CD4-positive, alpha-beta T cell treated with Interleukin-4 for 4 hours (primary cell): ENCODE measurements around the gene SLC25A42.

Source experiments
- DNase-seq: peaks from one replicate; pipeline ENCODE4 v3.0.0-alpha.2; 2020

The SLC25A42 gene

GRCh38 chr19:19051478-19052213 lies 12.1 kb upstream of the SLC25A42 start:
- DNase-seq = no peak

GRCh38 chr19:19052921-19053320 lies 10.9 kb upstream of the SLC25A42 start:
- no peak for DNase-seq

GRCh38 chr19:19053508-19054314 lies 10.1 kb upstream of the SLC25A42 start:
- peak; percentile 46 for DNase-seq

- no peak for DNase-seq
Observed at GRCh38 chr19:19054315-19054938, 9.4 kb upstream of the SLC25A42 start.

GRCh38 chr19:19054939-19055440 lies 8.8 kb upstream of the SLC25A42 start:
- no peak for DNase-seq

- DNase-seq = no peak
Observed at GRCh38 chr19:19055701-19056100, 8.1 kb upstream of the SLC25A42 start.

GRCh38 chr19:19056636-19057275 lies 7.0 kb upstream of the SLC25A42 start:
- DNase-seq = no peak

- DNase-seq = no peak
Observed at GRCh38 chr19:19057317-19057716, 6.5 kb upstream of the SLC25A42 start.

GRCh38 chr19:19057720-19058119 lies 6.1 kb upstream of the SLC25A42 start:
- DNase-seq = no peak

GRCh38 chr19:19059018-19059836 lies 4.6 kb upstream of the SLC25A42 start:
- no peak for DNase-seq

- DNase-seq = no peak
Observed at GRCh38 chr19:19059837-19060611, 3.8 kb upstream of the SLC25A42 start.

- no peak for DNase-seq
Observed at GRCh38 chr19:19061506-19061905, 2.3 kb upstream of the SLC25A42 start.

- DNase-seq = no peak
Observed at GRCh38 chr19:19062454-19063182, 1.2 kb upstream of the SLC25A42 start.

- DNase-seq = no peak
Observed at GRCh38 chr19:19064098-19064722, 416 bp downstream of the SLC25A42 start.

- peak; percentile 21 for DNase-seq
Observed at GRCh38 chr19:19064811-19065745, 1.3 kb downstream of the SLC25A42 start.

- no peak for DNase-seq
Observed at GRCh38 chr19:19067276-19068072, 3.7 kb downstream of the SLC25A42 start.

GRCh38 chr19:19068659-19069654 lies 5.2 kb downstream of the SLC25A42 start:
- DNase-seq = peak; percentile 44
